ENCODE data around the gene CYP4Z1.
"Not testable (repeated sequence)": the region's sequence is repeated elsewhere in the genome, so short reads cannot be mapped to it uniquely, and the experiment has no call there.

Gene CYP4Z1, protein sequence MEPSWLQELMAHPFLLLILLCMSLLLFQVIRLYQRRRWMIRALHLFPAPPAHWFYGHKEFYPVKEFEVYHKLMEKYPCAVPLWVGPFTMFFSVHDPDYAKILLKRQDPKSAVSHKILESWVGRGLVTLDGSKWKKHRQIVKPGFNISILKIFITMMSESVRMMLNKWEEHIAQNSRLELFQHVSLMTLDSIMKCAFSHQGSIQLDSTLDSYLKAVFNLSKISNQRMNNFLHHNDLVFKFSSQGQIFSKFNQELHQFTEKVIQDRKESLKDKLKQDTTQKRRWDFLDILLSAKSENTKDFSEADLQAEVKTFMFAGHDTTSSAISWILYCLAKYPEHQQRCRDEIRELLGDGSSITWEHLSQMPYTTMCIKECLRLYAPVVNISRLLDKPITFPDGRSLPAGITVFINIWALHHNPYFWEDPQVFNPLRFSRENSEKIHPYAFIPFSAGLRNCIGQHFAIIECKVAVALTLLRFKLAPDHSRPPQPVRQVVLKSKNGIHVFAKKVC

DNA sequence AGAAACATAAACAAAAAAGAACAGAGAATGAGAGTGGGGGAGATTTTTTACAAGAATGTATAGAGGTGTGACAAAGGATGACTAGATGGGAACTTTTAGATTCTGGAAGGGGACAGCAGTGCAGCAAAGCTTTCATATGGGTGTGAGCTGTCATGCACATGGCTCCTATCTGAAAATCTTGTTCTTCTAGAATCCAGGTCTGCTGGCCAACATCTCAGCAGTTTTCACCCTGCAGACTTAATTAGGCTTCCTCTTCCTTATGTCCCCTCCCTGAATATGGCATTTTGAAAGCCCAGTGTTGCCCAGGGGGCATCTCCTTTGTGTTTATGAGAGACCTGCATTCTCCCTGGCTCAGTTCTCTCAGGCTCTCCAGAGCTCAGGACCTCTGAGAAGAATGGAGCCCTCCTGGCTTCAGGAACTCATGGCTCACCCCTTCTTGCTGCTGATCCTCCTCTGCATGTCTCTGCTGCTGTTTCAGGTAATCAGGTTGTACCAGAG, at the start of gene CYP4Z1:
TSS of gene CYP4Z1 (plus strand) at position 135 of the 498 bp plus-strand sequence. CDS start at position 395, 260 bp downstream.
- no peak for DNase-seq

DNA sequence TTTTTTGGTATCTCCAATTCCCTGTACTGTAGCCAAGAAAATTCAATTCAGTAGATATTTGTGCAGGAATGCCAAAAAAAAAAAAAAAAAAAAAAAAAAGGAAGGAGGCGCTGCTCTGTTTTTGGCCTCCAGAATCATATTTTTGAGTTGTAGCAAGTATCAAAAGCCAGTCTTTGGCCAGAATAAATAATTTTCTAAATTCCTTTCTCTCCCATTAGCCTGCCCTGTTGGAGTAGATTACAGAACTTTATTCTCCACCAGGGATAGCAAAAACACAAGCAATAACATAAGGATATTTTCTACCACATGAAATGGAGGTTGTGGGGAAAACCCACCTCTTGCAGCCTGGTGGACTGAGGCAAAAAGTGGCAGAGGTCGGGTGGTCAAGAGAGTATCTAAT, 46.0 kb upstream of the CYP4Z1 start:
- DNase-seq, result no peak

DNA sequence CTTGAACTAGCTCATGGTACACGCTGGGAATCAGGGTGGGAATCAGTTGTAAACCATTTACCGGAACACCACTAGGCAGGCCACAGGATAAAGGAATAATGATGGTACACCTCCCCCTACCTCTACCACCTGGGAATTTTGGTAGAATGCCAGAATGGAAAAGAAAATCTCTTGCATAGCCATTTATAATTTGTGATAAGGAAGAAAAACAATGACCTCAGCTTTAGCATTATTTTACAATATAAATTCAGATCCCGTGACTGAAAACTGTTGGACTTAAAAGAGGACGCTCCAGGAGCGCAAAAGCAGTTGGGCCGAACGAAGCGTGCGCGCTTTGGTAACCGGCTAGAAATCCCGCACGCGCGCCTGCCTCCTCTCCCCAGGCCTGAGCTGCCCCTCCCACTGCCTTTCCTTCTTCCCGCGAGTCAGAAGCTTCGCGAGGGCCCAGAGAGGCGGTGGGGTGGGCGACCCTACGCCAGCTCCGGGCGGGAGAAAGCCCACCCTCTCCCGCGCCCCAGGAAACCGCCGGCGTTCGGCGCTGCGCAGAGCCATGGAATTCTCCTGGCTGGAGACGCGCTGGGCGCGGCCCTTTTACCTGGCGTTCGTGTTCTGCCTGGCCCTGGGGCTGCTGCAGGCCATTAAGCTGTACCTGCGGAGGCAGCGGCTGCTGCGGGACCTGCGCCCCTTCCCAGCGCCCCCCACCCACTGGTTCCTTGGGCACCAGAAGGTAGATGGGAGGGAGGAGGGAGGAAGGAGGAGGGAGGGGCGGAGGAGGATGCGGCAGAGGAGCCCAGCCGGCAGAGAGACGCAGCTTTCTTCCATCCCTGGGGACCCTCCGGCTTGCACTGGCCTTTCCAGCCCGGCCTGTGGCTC, 43.5 kb upstream of the CYP4Z1 start, which contains the start of gene CYP4X1:
TSS of gene CYP4X1 (plus strand) at position 402 of the 873 bp plus-strand sequence. CDS start at position 551, 149 bp downstream.
- no peak for DNase-seq

DNA sequence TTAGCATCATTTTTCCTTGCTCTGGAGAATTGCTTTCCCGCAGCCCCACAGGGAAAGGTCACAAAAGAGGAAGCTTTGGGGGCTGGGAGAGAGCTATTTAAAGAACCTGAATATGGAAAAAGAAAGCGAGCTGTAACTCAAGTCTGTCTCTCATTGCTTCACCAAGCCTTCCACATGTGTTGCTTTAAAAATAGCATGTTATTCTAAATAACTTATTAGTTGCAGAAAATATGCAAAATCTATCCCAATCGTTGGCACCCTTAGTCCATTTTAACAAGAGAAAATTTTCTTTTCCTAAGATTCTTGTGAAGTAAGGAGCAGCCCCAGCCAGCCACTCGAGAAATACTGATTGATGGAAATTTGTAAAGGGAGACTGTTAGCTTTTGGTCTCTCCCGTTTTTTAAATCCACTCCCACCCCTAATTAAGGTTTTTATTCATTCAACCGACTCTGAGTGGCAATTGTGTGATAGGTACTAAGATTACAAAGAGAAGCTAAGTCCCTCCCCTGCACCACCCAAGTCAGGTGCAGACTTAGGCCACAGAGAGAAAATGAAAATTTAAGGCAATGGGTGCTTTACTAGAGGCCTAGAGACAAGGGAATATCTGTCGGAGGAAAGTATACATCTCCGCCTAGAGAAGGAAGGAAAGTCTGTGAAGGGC, 42.8 kb upstream of the CYP4Z1 start:
- DNase-seq, result no peak

DNA sequence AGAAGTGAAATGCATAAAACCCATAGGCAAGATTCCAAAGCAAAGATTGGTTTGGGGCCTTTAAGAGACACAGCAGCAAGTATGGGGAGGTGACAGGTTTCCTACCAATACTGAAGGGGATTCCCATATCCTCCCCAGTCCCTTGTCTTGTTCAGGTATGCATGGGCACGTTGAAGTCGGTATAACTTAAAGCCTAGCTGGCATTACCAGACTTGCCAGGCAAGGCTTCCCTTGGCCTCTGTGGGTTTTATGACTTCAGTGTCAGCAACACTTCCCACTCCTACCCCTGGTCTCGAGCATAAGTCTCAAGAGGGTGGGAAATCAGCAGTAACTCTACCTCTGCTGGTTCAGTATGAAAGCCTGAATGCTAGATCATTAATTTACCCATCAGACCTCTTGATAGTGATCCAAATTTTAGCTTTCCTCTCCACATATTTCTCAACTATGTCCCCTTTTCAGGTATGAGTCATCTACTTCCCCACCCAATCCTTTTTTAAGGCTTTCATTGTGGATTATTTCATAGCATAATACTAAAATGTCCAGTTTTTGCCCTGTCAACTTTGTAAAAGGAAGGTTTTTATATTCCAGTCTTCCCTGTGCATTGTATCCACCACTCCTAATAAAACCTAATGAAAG, 36.7 kb upstream of the CYP4Z1 start:
- DNase-seq, result no peak

DNA sequence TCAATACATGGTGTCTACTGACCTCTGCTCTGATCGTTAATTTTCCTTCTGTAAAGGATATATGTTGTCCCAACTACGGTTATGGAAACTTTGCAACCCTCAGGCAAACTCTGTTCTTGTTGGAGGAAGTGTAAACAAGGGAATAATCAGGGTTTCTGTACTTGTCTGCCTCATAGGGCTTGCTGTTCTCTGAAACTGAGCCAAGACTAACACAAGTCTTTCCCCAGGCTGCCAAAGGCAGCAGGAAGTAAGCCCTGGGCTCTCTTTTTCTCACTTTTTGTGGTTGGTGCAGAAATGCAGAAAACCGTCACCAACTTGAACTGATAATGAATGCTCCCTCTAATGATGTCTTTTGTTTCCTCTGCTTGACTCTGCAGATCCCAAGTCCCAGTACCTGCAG, 36.0 kb upstream of the CYP4Z1 start:
- DNase-seq, result no peak

DNA sequence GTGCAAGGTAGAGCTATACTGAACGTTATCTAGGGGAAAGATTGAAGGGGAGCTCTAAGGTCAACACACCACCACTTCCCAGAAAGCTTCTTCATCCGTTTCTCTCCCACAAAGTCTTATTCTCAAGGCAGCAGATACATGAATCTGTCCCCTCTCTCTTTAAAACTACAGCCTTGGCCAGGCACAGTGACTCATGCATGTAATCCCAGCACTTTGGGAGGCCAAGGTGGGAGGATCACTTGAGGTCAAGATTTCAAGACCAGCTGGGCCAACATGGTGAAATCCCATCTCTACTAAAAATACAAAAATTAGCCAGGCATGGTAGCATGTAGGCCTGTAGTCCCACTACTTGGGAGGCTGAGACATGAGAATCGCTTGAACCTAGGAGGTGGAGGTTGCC, 35.4 kb upstream of the CYP4Z1 start:
- DNase-seq, result no peak

DNA sequence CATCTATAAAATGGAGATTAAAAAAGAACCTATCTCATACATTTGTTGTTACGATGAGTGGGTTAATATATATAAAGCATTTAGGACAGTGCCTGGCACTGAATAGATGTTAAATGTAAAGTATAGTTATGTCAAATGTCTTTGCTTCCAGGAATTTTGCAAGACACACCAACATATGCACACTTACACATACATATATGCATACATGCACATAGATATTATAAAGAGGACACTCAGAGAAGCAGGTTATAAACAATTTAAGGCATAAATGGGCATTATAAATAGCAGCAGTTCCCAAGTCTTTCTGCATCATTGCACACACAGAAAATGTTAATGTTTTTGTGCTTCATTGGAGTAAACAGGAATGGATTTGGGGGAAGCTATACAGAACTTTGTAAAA, 30.3 kb upstream of the CYP4Z1 start:
- DNase-seq, result no peak

DNA sequence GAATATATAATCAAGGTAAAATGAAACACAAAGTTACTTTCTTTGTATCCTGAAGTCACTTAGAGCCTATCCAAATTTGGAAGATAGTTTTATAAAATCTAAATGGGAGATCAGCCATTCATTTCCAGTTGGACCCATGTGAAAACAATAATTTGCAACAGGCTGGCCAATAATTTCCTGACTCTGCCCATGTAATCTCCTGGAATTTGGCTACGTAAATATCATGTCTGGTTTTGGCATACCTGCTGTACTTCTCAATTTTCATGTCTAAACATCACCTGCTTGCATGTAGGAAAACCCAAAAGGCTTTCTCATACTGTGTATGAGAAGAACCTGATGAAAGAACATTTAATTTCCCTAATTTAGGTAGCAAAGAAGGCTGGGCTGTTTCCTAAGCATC, 7.7 kb upstream of the CYP4Z1 start:
- no peak for DNase-seq

DNA sequence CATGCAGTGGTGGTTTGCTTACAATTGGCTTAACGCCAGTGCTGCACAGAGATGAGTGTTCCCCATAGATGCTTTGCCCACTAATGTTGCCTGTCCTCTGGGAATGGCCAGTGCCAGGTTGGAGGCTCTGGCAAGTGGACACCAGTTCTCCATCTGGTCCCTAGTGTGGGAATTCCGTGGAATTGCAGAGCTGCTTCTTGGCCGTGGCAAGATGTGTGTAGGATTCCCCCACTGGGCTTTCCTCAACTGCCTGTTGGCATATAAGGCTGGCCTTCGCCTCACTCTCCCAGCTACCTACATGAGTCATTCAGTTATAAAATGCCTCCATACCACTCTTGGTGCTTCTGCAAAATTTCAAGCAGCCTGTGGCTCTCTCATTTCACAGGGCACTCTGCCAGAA, 2.0 kb downstream of the CYP4Z1 start:
- not testable (repeated sequence) for DNase-seq

DNA sequence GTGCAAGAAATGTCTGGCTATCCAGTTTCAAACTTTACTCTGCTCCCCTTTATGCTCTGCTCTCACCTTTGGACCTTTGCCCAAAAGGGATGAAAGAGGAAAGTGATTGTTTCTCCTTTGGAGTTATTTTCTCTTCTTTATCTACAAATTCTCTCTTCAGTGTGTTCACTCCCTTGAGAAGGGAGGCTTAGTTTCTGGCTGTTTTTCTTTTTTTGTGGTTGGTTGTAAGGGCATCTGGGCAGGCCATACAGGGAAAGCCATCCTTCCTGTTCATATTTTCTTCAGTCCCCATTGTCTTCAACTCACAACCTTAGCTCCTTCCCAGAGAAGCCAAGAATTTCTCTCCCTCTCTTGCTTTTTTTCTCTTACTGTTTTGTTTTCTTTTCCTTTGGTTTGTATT, 2.5 kb downstream of the CYP4Z1 start:
- DNase-seq, result not testable (repeated sequence)

DNA sequence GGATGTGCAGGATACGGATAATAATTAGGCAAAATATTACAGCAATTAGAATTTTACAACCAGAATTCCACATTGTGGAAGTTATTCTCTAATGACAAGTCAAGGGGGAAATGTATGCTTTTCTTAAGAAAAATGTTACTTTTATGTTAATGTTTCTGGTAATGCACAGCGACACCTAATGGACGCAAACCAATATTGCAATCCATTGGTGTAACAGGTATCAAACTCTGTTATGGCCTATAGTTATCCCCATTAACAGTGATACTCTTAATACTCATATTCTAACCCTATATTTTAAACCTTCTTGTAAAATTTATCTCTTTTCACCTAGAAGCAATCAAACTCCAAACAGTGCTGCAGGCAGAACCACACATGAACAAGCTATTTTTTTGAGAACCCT, 22.3 kb downstream of the CYP4Z1 start:
- DNase-seq, result not testable (repeated sequence)

DNA sequence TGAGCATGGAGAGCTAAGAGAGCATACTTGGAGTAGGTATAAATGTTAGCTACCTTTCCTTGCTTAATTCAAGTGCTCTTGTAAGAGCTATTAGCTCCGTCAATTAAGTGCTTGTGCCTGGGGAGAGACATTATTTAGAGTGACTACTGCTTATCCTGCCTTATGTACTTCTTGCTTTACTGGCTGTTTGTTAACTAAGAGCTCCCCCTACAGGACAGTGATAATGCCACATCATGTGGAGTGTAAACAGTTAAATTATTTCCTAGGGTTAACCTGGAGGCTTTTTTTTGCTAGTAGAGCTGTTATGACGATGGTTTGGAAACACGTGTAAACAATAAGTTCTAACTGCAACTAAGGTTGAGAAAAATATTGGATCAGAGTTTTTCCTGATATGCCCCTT, 24.4 kb downstream of the CYP4Z1 start:
- not testable (repeated sequence) for DNase-seq

DNA sequence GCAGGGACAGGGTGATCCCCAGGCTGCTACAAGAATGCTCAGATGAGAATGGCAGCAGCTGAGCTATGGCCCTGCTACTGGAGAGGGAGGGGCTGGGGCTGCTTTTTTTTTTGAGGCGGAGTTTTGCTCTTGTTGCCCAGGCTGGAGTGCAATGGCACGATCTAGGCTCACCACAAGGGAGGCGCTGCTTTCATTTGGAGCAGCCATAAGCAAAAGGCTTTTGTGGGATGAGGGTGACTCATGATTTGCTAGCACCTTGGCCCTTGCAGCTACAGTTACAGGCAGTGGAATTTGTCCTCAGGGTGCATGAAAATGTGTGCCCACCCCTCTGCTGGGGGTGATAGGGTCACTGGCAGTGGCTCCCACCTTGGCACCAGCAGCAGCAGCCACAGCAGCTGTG, 37.8 kb downstream of the CYP4Z1 start:
- DNase-seq, result no peak

DNA sequence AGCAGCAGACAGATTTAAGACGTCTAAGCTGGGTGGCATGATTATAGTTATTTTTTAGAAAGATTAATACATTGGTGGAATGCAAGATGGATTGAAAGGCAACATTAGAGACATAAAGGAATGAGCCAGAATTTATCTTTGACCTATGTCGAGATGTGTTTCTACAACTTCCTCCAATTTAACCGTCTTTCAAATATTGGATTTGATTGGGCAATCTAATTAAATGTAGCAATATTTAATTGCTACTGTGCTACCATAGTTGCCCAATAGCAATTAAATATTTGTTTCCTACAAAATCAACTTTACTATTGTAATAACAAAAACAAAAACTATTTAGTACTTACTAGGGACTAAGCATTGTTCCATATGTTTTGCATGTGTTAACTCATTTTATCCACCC, 39.8 kb downstream of the CYP4Z1 start:
- no peak for DNase-seq

DNA sequence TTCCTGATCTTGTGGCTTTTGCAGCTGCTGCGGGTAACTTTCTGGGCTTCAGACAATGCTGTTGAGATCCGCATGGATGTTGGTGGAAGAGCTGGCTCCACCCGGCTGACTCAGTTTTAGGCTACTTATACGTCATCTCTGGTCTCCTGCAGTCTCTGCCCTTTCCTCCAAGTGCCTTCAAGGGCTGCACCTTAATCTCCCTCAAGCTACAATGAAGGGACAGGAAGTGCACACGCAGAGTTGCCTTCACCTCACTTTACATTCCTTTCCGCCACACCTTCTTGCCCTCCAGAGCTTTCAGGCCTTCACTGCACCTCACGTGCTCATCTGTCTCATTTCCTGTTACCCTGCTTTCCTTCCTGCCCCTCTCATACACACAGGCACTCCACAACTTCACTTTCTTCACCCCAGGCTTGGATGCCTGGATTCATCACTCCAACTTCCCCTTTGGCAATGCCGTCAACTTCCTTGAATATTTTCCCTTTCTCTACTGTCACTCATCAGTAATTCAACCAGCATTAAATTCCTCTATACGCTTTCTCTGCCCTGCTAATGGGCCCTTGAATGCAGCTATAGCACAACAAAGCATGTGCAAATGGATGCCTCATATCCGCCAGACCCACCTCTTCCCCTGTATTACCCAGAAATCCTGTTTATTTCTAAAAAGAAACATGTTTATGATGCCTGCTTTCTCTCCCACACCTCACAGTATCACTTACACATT, 41.0 kb downstream of the CYP4Z1 start:
- DNase-seq, result not testable (repeated sequence)

DNA sequence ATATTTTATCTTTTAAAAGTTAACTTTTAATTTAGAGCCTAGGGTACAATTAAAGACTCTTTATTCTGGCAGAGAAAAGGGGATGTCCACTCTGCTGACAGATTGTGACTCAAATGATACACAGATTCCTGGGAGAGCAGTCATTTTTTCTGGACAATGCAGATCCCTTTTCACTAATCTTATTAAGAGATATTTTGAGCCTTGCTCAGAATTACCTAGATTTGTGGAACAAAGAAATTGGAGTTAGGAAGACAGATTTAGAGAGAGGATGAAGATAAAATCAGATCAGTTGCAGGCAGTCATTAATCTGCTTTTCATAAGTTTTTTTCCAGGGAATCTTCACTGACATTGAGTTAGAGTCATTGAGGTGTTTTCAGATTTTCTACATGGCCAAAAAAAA, 42.5 kb downstream of the CYP4Z1 start:
- not testable (repeated sequence) for DNase-seq

DNA sequence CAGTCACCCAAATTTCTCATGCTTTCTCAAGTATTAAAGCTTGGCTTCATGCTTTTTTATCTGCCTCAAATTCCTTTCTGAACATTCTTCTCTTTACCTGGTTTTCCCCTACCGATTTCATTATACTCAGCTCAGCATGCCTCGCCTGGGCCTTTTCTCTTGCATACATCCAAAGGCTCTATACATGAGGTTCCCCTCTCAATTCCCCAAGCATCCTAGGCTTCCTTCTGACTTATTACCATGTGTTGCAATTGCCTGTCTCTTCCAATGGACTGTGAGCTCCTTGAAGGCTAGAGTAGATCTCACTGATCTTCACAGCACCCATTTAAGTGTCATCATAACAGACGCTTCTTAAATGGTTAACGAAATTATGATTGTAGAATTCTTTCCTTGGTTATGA, 46.1 kb downstream of the CYP4Z1 start:
- no peak for DNase-seq

DNA sequence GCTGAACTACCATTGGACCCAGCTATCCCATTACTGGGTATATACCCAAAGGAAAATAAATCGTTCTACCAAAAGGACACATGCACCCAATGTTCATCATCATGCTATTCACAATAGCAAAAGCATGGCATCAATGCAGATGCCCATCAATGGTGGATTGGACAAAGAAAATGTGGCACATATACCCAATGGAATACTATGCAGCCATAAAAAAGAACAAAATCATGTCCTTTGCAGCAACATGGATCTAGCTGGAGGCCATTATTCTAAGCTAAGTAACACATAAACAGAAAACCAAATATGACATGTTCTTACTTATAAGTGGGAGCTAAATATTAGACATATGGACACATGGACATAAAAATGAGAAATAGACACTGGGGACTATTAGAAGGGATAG, 54.0 kb downstream of the CYP4Z1 start:
- not testable (repeated sequence) for DNase-seq

DNA sequence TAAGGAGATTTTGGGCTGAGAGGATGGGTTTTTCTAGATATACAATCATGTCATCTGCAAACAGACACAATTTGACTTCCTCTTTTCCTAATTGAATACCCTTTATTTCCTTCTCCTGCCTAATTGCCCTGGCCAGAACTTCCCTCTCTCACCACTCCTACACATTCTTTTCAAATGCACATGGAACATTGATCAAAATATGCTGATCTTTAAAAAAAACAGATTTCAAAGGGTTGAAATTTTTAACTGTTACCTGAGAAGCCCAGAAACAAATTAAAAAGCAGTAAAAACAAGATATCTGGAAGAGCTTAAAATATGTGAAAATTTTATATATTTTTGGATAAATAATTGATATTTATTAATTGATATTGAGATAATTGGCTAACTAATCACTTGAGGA, 57.8 kb downstream of the CYP4Z1 start:
- not testable (repeated sequence) for DNase-seq

DNA sequence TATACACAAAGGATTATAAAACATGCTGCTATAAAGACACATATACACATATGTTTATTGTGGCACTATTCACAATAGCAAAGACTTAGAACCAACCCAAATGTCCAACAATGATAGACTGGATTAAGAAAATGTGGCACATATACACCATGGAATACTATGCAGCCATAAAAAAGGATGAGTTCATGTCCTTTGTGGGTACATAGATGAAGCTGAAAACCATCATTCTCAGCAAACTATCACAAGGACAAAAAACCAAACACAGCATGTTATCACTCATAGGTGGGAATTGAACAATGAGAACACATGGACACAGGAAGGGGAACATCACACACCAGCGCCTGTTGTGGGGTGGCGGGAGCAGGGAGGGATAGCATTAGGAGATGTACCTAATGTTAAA, 60.0 kb downstream of the CYP4Z1 start:
- not testable (repeated sequence) for DNase-seq

DNA sequence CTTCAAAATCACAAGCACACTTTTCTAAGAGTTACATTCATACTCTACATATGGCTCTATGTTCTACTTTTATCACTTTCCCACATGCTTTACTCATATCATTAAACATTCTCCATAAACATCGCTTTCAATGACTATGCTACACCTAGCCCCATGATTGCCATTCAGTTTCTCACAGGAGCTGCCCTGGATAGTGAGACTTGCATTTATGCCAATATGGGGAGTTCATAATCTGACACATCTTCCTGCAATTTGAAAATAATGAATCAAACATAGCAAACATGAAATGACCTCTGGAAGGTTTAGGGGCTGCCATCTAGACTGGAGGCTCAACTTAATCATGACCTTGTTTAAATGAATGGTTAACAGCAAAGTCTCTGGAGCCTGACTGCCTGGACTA, 61.2 kb downstream of the CYP4Z1 start:
- no peak for DNase-seq

Data from GDM1 (cell line).